T-helper 1 cell (primary cell): ENCODE results near the gene CASP7.
"Not testable (repeated sequence)": the region's sequence is repeated elsewhere in the genome, so short reads cannot be mapped to it uniquely, and the experiment has no call there.

ENCODE experiments used
- DNase-seq, 5 donors: peaks; one replicate each; pipeline ENCODE4 v3.0.0-alpha.2; 2012 to 2020

CASP7 gene

DNA sequence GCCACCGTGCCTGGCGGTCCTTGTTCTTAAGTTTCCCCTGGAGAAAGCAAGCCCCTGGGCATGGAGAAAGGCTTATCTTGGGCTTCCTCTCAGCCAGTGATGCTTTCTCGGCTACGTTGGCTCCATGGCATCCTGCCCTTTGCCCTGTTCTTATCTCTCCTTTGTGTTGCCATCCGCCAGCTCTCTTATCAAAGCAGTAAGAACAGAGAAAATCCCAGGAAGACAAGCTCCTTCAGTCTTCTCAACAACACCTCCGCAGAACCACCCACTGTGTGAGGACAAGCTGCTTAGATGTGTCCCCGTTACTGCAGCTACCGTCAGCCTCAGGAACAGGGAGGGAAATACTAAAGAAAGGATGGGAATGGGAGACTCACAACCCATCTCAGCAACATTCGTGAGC, 75.1 kb downstream of the CASP7 start:
- no peak for DNase-seq

DNA sequence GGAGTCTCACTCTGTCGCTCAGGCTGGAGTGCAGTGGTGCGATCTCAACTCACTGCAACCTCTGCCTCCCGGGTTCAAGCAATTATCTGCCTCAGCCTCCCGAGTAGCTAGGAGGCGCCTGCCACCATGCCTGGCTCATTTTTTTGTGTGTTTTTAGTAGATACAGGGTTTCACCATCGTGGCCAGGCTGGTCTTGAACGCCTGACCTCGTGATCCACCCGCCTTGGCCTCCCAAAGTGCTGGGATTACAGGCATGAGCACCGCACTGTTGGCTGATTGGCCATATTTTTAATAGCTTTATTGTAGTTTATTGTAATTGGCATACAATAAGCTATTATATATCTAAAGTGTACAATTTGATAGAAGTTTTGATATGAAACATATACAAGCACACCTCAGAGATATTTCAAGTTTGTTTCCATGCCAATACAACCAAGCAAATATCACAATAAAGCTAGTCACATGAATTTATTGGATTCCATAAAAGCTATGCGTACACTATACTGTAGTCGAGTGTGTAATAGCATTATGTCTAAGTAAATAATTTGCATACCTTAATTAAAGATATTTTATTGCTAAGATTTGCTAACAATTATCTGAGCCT, 77.3 kb downstream of the CASP7 start:
- no peak for DNase-seq

DNA sequence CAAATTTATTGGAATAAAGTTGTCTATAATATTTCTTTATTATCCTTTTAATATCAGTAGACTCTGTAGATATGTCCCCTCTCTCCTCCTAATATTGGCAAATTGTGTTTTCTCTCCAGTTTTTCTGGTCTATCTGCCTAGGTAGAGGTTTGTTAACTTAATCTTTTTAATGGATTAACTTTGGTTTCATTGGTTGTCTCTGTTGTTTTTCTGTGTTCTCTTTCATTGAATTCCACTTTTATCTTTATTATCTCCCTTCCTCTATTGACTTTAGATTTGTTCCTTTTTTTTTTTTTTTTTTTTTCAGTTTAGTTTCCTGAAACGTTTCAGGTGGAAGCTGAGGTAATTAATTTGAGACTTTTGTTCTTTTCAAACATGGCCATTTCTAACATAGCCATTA, 82.4 kb downstream of the CASP7 start:
- DNase-seq, result no peak

DNA sequence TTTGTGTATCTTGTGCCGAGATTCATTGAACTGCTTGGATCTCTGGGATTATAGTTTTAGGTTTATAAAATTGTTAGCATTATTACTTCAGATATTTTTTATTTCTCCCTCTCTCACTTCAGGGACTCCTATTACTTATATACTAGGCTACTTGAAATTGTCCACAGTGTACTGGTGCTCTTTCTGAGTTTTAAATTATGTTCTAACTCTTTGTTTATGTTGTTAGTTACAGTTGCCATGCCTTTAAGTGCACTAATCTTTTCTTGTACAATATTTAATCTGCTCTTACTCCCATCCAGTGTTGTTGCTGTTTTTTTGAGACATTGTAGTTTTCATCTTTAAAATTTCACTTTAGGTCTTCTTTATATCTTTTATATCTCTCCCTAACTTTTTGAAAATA, 84.9 kb downstream of the CASP7 start:
- DNase-seq, result no peak

- DNase-seq, result no peak
Measured at GRCh38 chr10:113765910-113766309, 86.2 kb downstream of the CASP7 start.

DNA sequence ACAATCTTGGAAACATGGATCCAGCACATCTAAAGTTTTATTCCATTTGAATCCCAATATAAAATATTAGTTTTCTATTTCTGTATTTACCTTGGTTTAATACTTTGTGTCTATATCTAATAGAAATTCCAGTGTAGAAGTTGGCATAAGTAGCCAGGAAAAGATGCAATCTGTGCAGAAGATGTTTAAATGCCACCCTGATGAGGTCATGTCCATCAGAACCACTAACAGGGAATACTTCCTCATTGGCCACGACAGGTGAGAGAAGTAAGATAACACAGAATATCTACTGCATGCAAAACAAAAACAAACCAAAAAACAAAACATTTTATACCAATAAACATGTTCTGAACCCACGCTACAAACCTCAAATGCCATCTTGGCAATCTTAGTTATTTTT, 87.5 kb downstream of the CASP7 start:
- no peak for DNase-seq

DNA sequence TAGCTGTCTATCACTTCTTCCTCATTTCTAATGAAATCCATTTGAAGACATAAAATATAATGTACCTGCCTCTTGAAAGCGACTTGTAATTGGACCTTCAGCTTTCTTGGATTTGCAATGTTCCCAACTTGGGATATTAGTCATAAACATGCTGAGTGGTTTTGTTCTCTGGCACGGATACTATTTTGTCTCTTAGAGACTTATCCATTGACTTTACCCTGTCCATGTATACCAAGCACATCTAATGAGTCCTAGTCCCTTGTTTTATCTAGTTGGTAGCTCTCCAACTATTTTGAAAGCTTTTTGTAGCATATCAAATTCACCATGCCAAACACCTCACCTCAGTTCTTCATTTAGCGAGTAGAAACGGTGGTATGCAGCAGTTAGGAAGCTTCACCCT, 90.6 kb downstream of the CASP7 start:
- DNase-seq, result no peak

- DNase-seq, result not testable (repeated sequence)
Measured at GRCh38 chr10:113771131-113771530, 91.4 kb downstream of the CASP7 start.

- DNase-seq, result no peak
Measured at GRCh38 chr10:113775686-113776294, 96.1 kb downstream of the CASP7 start.

- no peak for DNase-seq
Measured at GRCh38 chr10:113776553-113776952, 96.8 kb downstream of the CASP7 start.
